Natural killer cell (primary cell): ENCODE results near the gene TBC1D7. TPM values are rescaled to one million over a fixed set of nuclear protein-coding genes. Genes with fewer than 3 reads are reported as not detected.

Experiments
- ATAC-seq, 3 donors: fragments of 150-1000 bp in 2 of 3; fragments of 200-7000 bp in 1 of 3; cut with Tn5 transposase; 1 replicate in 1 of 3; 2 replicates in 2 of 3; pipeline ENCODE4 v1.10.0; 2021; ENCODE audit warnings: mild to moderate bottlenecking in 2 of 3, moderate library complexity in 2 of 3
- DNase-seq, 2 donors: peaks; one replicate each; pipeline versions ENCODE4 v3.0.0 to v3.0.0-alpha.2; 2013 to 2021; ENCODE audit warnings: mixed read lengths in 1 of 2
- H3K27ac ChIP-seq: one replicate; pipeline ENCODE4 v1.5.1; 2013; ENCODE audit warnings: mild to moderate bottlenecking, low read length
- H3K27me3 ChIP-seq: one replicate; pipeline ENCODE4 v1.6.1; 2013; ENCODE audit warnings: low read length; ENCODE audit not compliant: control insufficient read depth, insufficient read depth
- H3K36me3 ChIP-seq: one replicate; pipeline ENCODE4 v1.6.1; 2013; ENCODE audit warnings: low read length; ENCODE audit not compliant: control insufficient read depth, insufficient read depth
- H3K4me1 ChIP-seq: one replicate; pipeline ENCODE4 v1.6.1; 2013; ENCODE audit warnings: low read length; ENCODE audit not compliant: control insufficient read depth, insufficient read depth
- H3K4me3 ChIP-seq: one replicate; pipeline ENCODE4 v1.5.1; 2013; ENCODE audit warnings: low read length
- H3K9me3 ChIP-seq: one replicate; pipeline ENCODE4 v1.6.1; 2013; ENCODE audit warnings: low read length; ENCODE audit not compliant: control insufficient read depth, insufficient read depth
- H3K27ac Mint-ChIP-seq, 2 donors: one replicate each; pipeline ENCODE4 v1.8.0; 2022; ENCODE audit warnings: mild to moderate bottlenecking in 2 of 2, mixed read lengths in 2 of 2, moderate library complexity in 1 of 2
- H3K27me3 Mint-ChIP-seq, 2 donors: one replicate each; pipeline ENCODE4 v1.8.0; 2022; ENCODE audit warnings: low read depth in 2 of 2, mixed read lengths in 2 of 2
- H3K36me3 Mint-ChIP-seq: one replicate; pipeline ENCODE4 v1.8.0; 2022; ENCODE audit warnings: mixed read lengths
- H3K4me1 Mint-ChIP-seq, 2 donors: one replicate each; pipeline ENCODE4 v1.8.0; 2022; ENCODE audit warnings: mixed read lengths in 2 of 2
- H3K4me3 Mint-ChIP-seq: one replicate; pipeline ENCODE4 v1.8.0; 2022; ENCODE audit warnings: mild to moderate bottlenecking, moderate library complexity, mixed read lengths
- H3K9me3 Mint-ChIP-seq, 2 donors: one replicate each; pipeline ENCODE4 v1.8.0; 2022; ENCODE audit warnings: mixed read lengths in 2 of 2
- WGBS: methylation state at CpG from one replicate; pipeline ENCODE4 v1.1.7; 2013; ENCODE audit warnings: missing lambda C conversion rate; ENCODE audit not compliant: insufficient coverage; 5-methylcytosine and 5-hydroxymethylcytosine counted together
- intact Hi-C: fragments of 100-400 bp; cut with micrococcal nuclease; formaldehyde crosslinking; loops from one replicate; pipeline ENCODE4 v1.14.2; 2022
- total RNA-seq, 4 donors: library from RNA; stranded (reverse); fragments of 120-200 nt in 1 of 4; gene quantifications; one replicate each; pipeline versions ENCODE4 v1.2.3 to v1.2.4, GENCODE V29; 2013 to 2022
- TF ChIP-seq, protein P1 (sequence below): fragments of 200-600 bp; IDR thresholded peaks from one replicate; pipeline ENCODE4 v1.8.0; 2022; ENCODE audit warnings: antibody characterized with exemption

Gene TBC1D7
- total RNA-seq, 3 donors from 2014 or later (not counting 1 experiment from before 2014, with no cell fraction given) = 20.1 to 29.7 (median 24.3) TPM

DNA sequence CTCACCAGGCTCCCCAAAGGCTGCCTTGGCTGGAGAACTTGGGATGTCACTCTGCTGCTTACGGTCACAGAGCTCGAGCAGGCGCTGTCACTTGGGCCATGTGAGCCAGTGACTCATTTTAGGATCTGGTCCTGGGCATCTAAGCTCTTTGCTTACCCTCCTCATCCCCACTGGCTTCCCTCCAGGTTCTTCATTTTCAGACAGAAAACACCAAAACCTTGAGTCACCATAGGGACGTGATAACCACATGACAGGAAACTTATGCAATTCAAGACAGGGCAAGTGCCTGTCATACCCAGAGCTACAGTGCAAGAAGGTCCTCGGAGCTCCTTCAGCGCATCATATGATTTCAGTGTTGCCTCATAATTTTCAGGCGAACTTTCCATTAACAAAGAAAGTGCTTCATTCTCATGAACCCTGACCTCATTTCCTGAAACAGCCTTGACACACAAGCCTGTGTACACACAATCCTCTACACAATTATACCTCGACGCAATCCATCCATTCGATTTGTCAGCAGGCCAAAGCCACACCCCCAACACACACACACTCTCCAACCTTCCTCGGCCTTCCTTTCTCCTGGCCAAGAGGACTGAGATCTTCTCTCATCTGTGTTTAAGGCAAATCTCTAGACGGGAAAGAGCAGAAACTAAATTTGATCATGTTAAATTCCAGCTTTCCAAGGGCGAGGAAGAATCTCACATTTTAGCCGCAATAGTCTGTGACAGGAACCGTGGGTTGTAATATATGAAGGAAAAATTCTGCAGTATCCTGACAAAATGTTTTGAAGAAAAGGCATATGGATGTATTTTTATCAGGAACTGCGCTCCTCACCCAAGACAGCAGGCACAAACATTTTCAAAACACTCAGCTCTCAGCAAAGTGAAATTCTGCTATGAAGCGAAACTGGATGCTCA lies 25.3 kb downstream of the TBC1D7 start:
- DNase-seq (peak; percentile 26 to 69), ATAC-seq (peak; percentile 79 to 88 (median 82))
- H3K36me3 ChIP-seq = peaks cover 56% of the 10 kb centered on the region
- no peak overlapping the region for H3K4me3 ChIP-seq
- Mint-ChIP-seq H3K4me1 (peaks cover 17 to 18% of the 10 kb centered on the region in 2 donors), H3K27me3 (no peaks in the 10 kb centered on the region), H3K4me3 (no peak overlapping the region), H3K27ac (peak overlapping the region; percentile 2 to 77), H3K9me3 (no peaks in the 10 kb centered on the region), H3K36me3 (peaks cover 8% of the 10 kb centered on the region)
- no peaks in the 10 kb centered on the region for H3K9me3 ChIP-seq
- peak overlapping the region; percentile 51 for H3K27ac ChIP-seq
- H3K27me3 ChIP-seq = no peaks in the 10 kb centered on the region
- intact Hi-C loops = no loop called here
- WGBS = 56% methylated on average over 17 of the region's 17 CpGs
- TF ChIP-seq, protein P1, sequence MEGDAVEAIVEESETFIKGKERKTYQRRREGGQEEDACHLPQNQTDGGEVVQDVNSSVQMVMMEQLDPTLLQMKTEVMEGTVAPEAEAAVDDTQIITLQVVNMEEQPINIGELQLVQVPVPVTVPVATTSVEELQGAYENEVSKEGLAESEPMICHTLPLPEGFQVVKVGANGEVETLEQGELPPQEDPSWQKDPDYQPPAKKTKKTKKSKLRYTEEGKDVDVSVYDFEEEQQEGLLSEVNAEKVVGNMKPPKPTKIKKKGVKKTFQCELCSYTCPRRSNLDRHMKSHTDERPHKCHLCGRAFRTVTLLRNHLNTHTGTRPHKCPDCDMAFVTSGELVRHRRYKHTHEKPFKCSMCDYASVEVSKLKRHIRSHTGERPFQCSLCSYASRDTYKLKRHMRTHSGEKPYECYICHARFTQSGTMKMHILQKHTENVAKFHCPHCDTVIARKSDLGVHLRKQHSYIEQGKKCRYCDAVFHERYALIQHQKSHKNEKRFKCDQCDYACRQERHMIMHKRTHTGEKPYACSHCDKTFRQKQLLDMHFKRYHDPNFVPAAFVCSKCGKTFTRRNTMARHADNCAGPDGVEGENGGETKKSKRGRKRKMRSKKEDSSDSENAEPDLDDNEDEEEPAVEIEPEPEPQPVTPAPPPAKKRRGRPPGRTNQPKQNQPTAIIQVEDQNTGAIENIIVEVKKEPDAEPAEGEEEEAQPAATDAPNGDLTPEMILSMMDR = no peak
- peaks cover 13% of the 10 kb centered on the region for H3K4me1 ChIP-seq

GRCh38 chr6:13302291-13302690 lies 26.0 kb downstream of the TBC1D7 start:
- Mint-ChIP-seq H3K4me1 (peaks cover 14 to 17% of the 10 kb centered on the region in 2 donors), H3K27ac (peak overlapping the region; percentile 2 to 77), H3K27me3 (no peaks in the 10 kb centered on the region), H3K9me3 (no peaks in the 10 kb centered on the region), H3K36me3 (peaks cover 8% of the 10 kb centered on the region), H3K4me3 (no peak overlapping the region)
- intact Hi-C loops = no loop called here
- TF ChIP-seq, protein P1 = no peak
- Histone ChIP-seq H3K27ac (peak overlapping the region; percentile 29), H3K36me3 (peaks cover 56% of the 10 kb centered on the region), H3K4me3 (no peak overlapping the region), H3K27me3 (no peaks in the 10 kb centered on the region), H3K4me1 (peaks cover 13% of the 10 kb centered on the region), H3K9me3 (no peaks in the 10 kb centered on the region)
- DNase-seq (no peak), ATAC-seq (no peak)
- WGBS = 96% methylated on average over 7 of the region's 7 CpGs

DNA sequence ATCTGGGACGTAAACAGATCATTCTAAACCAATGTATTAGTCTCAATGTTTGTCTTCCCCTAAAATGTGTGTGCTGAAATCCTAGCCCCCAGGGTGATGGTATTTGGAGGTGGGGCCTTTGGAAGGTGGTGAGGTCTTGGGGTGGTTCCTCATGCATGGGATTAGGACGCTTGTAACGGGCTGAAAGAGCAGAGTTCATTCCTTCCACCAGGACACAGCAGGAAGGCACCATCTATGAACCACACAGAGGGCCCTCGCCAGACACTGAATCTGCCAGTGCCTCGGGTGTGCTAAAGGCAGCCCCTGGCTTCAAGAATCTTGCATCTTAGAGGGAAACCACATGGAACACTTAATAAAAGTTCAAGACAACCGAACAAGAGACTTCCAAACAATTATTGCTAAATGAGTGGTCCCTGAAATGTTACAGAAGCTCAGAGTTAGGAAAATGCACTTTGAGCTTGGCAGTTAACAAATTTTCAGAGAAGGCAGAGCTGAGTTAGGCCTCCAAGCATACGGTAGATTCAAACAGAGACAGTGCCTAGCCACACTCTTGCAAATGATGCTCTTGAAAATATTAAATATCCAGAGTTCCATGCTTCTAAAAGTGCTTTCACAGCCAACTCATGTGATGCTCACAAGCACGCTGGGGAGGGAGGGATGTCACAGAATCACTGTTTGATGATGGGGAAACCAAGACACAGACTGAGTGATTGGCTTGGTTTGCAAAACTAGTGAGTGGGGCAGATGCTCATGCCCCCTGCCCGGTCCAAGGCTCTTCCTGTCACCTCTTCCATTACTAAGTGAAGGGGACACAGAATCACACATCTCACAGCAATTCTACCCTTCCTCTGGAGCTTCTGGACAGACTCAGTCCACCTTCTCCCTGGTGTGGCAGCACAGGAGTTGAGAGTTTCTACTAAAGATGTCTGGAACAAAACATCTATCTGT lies 27.4 kb downstream of the TBC1D7 start:
- H3K4me1 Mint-ChIP-seq = peaks cover 17 to 19% of the 10 kb centered on the region in 2 donors
- H3K36me3 Mint-ChIP-seq = peaks cover 8% of the 10 kb centered on the region
- Histone ChIP-seq H3K9me3 (no peaks in the 10 kb centered on the region), H3K36me3 (peaks cover 54% of the 10 kb centered on the region), H3K4me3 (no peak overlapping the region), H3K4me1 (peaks cover 13% of the 10 kb centered on the region), H3K27ac (no peak overlapping the region), H3K27me3 (no peaks in the 10 kb centered on the region)
- no peak for DNase-seq
- no peak overlapping the region for H3K4me3 Mint-ChIP-seq
- no peak for ATAC-seq
- no peaks in the 10 kb centered on the region for H3K9me3 Mint-ChIP-seq
- TF ChIP-seq, protein P1 = no peak
- WGBS = 88% methylated on average over 8 of the region's 9 CpGs
- no peaks in the 10 kb centered on the region for H3K27me3 Mint-ChIP-seq
- intact Hi-C loops = no loop called here
- H3K27ac Mint-ChIP-seq = peak overlapping the region; percentile 26 to 47
